ENCODE data around the gene KTN1.

DNA sequence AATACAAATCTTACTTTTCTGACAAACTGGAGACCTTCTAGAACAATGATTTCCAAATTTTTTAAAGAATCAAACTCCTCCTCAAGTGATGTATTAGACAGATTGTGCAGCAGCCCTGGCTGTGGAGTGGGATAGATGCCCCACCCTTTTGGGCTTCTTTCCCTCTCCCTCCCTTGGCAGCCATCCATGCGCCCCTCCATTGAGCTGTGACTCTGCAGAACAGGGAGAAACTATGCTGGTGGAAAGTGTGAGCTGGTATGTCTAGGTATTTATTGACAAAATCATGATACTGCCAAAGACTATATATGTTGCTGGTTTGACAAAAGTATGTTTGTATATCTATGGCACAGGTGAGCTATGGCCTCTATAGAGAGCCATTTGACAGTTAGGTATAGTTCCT, 138.5 kb downstream of the KTN1 start:
- TF ChIP-seq, protein P1, sequence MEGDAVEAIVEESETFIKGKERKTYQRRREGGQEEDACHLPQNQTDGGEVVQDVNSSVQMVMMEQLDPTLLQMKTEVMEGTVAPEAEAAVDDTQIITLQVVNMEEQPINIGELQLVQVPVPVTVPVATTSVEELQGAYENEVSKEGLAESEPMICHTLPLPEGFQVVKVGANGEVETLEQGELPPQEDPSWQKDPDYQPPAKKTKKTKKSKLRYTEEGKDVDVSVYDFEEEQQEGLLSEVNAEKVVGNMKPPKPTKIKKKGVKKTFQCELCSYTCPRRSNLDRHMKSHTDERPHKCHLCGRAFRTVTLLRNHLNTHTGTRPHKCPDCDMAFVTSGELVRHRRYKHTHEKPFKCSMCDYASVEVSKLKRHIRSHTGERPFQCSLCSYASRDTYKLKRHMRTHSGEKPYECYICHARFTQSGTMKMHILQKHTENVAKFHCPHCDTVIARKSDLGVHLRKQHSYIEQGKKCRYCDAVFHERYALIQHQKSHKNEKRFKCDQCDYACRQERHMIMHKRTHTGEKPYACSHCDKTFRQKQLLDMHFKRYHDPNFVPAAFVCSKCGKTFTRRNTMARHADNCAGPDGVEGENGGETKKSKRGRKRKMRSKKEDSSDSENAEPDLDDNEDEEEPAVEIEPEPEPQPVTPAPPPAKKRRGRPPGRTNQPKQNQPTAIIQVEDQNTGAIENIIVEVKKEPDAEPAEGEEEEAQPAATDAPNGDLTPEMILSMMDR (IDR thresholded peaks at IDR 0.05; ENCODE audit: insufficient read depth, low read length) = no peak
- TF ChIP-seq POLR2AphosphoS5 (IDR thresholded peaks at IDR 0.05; ENCODE audit: low read depth) = no peak
- TF ChIP-seq, protein P2, sequence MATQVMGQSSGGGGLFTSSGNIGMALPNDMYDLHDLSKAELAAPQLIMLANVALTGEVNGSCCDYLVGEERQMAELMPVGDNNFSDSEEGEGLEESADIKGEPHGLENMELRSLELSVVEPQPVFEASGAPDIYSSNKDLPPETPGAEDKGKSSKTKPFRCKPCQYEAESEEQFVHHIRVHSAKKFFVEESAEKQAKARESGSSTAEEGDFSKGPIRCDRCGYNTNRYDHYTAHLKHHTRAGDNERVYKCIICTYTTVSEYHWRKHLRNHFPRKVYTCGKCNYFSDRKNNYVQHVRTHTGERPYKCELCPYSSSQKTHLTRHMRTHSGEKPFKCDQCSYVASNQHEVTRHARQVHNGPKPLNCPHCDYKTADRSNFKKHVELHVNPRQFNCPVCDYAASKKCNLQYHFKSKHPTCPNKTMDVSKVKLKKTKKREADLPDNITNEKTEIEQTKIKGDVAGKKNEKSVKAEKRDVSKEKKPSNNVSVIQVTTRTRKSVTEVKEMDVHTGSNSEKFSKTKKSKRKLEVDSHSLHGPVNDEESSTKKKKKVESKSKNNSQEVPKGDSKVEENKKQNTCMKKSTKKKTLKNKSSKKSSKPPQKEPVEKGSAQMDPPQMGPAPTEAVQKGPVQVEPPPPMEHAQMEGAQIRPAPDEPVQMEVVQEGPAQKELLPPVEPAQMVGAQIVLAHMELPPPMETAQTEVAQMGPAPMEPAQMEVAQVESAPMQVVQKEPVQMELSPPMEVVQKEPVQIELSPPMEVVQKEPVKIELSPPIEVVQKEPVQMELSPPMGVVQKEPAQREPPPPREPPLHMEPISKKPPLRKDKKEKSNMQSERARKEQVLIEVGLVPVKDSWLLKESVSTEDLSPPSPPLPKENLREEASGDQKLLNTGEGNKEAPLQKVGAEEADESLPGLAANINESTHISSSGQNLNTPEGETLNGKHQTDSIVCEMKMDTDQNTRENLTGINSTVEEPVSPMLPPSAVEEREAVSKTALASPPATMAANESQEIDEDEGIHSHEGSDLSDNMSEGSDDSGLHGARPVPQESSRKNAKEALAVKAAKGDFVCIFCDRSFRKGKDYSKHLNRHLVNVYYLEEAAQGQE (IDR thresholded peaks at IDR 0.05; ENCODE audit: insufficient replicate concordance, low read depth) = no peak
